Measurements from ENCODE around the gene SLC24A3.

DNA sequence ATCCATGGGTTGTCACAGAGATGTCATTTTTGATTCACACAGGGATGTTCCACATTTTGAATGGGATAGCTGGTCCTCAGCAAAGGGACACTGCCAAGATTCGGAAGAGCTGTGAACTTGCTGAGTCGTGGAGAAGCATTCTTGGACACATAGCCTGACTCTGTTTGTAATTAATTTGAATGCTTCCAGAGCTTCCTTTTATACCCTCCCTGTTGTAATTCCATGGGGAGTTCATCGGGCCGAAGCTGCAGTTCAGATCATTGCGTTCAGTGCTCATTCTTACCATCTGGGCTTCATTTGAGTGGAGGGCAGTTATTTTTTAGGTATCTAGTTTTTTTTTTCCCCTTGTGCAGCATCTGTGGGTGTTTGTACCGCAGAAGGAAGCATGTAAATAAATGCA is 126.5 kb downstream of the SLC24A3 start:
- TF ChIP-seq, protein P1, sequence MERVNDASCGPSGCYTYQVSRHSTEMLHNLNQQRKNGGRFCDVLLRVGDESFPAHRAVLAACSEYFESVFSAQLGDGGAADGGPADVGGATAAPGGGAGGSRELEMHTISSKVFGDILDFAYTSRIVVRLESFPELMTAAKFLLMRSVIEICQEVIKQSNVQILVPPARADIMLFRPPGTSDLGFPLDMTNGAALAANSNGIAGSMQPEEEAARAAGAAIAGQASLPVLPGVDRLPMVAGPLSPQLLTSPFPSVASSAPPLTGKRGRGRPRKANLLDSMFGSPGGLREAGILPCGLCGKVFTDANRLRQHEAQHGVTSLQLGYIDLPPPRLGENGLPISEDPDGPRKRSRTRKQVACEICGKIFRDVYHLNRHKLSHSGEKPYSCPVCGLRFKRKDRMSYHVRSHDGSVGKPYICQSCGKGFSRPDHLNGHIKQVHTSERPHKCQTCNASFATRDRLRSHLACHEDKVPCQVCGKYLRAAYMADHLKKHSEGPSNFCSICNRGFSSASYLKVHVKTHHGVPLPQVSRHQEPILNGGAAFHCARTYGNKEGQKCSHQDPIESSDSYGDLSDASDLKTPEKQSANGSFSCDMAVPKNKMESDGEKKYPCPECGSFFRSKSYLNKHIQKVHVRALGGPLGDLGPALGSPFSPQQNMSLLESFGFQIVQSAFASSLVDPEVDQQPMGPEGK (CRISPR knock-in tag; IDR thresholded peaks at IDR 0.05; ENCODE audit: borderline replicate concordance), result no peak
- TF ChIP-seq, protein P2, sequence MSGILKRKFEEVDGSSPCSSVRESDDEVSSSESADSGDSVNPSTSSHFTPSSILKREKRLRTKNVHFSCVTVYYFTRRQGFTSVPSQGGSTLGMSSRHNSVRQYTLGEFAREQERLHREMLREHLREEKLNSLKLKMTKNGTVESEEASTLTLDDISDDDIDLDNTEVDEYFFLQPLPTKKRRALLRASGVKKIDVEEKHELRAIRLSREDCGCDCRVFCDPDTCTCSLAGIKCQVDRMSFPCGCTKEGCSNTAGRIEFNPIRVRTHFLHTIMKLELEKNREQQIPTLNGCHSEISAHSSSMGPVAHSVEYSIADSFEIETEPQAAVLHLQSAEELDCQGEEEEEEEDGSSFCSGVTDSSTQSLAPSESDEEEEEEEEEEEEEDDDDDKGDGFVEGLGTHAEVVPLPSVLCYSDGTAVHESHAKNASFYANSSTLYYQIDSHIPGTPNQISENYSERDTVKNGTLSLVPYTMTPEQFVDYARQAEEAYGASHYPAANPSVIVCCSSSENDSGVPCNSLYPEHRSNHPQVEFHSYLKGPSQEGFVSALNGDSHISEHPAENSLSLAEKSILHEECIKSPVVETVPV (CRISPR knock-in tag; IDR thresholded peaks at IDR 0.05), result no peak
- TF ChIP-seq ESRRG (CRISPR knock-in tag; IDR thresholded peaks at IDR 0.05) (no peak), ZNF565 (CRISPR knock-in tag; conservative IDR thresholded peaks at IDR 0.05; ENCODE audit: low read depth) (no peak), RARB (CRISPR knock-in tag; IDR thresholded peaks at IDR 0.05) (no peak), ARNTL (CRISPR knock-in tag; IDR thresholded peaks at IDR 0.05; ENCODE audit: borderline replicate concordance, low read depth) (no peak)
